Measurements from ENCODE around the gene DNAJC12. TPM values are rescaled to one million over a fixed set of nuclear protein-coding genes. Genes with fewer than 3 reads are reported as not detected.
"Not testable (repeated sequence)": the region's sequence is repeated elsewhere in the genome, so short reads cannot be mapped to it uniquely, and the experiment has no call there.

The DNAJC12 gene
- total RNA-seq, 5 donors from 2014 or later (not counting 1 experiment from before 2014, with no cell fraction given), result 0.20 to 0.28 TPM; not detected in 3

DNA sequence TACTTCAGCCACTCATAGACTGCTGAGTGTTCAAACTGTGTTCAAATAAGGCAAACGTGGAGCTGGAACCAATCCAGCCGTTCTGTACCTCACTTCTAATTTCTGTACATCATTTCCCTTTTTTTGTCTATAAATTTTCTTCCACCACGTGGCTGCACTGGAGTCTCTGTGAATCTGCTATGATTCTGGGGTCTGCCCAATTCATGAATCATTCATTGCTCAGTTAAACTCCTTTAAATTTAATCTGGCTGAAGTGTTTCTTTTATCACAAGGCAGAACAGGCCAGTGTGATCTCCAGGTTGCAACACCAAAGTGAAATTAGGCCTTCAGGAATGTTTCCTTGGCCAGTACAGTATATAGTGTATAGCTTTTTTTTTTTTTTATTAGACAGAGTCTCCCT, 53.5 kb downstream of the DNAJC12 start:
- no peak overlapping the region for H3K27ac ChIP-seq (ENCODE audit: low read length)
- H3K36me3 ChIP-seq (ENCODE audit: control insufficient read depth in 2 of 2, extremely low read depth in 1 of 2, insufficient read depth in 1 of 2, low read length in 1 of 2), result no peaks in the 10 kb centered on the region
- 53% methylated on average over 2 of the region's 3 CpGs for whole genome bisulfite sequencing (ENCODE audit: insufficient coverage)
- CTCF ChIA-PET, result interaction anchor here (0.6 to 9.1 kb wide), 7 partner anchors 24 to 588 kb away, joined by 3 to 103 read pairs (median 4); partner anchors contain the start of gene CTNNA3 (in 1 of the 2)
- H3K4me1 Mint-ChIP-seq, result peaks cover 30 to 40% (median 34%) of the 10 kb centered on the region in 3 donors
- POLR2A ChIA-PET, result no interaction called here
- no peak overlapping the region for H3K4me3 ChIP-seq (ENCODE audit: control insufficient read depth in 1 of 2, extremely low read depth in 1 of 2, low read length in 1 of 2)
- no peaks in the 10 kb centered on the region for H3K9me3 ChIP-seq
- H3K4me1 ChIP-seq (ENCODE audit: control insufficient read depth in 1 of 2, extremely low read depth in 1 of 2, insufficient read depth in 2 of 2, low read length in 2 of 2), result peaks cover 0 to 9% of the 10 kb centered on the region in 2 experiments
- H3K27ac Mint-ChIP-seq, result no peak overlapping the region
- no peak overlapping the region for H3K4me3 Mint-ChIP-seq
- peaks cover 0 to 4% of the 10 kb centered on the region in 2 donors for H3K27me3 Mint-ChIP-seq
- ATAC-seq (replicated peaks in 1 of 4) (no peak), DNase-seq (no peak)
- H3K36me3 Mint-ChIP-seq, result no peaks in the 10 kb centered on the region
- H3K27me3 ChIP-seq (replicated peaks in 1 of 2; ENCODE audit: control insufficient read depth in 2 of 2, extremely low read depth in 1 of 2, insufficient read depth in 2 of 2, low read length in 1 of 2), result no peaks in the 10 kb centered on the region
- H3K9me3 Mint-ChIP-seq, result no peaks in the 10 kb centered on the region

GRCh38 chr10:67783606-67784294, 54.2 kb downstream of the DNAJC12 start:
- Histone ChIP-seq H3K4me1 (ENCODE audit: control insufficient read depth in 1 of 2, extremely low read depth in 1 of 2, insufficient read depth in 2 of 2, low read length in 2 of 2) (peaks cover 0 to 9% of the 10 kb centered on the region in 2 experiments), H3K4me3 (ENCODE audit: control insufficient read depth in 1 of 2, extremely low read depth in 1 of 2, low read length in 1 of 2) (no peak overlapping the region), H3K36me3 (ENCODE audit: control insufficient read depth in 2 of 2, extremely low read depth in 1 of 2, insufficient read depth in 1 of 2, low read length in 1 of 2) (no peaks in the 10 kb centered on the region), H3K9me3 (no peaks in the 10 kb centered on the region), H3K27me3 (replicated peaks in 1 of 2; ENCODE audit: control insufficient read depth in 2 of 2, extremely low read depth in 1 of 2, insufficient read depth in 2 of 2, low read length in 1 of 2) (no peaks in the 10 kb centered on the region), H3K27ac (ENCODE audit: low read length) (no peak overlapping the region)
- H3K4me3 Mint-ChIP-seq, result no peak overlapping the region
- peak overlapping the region; percentile 45 to 46 for H3K27ac Mint-ChIP-seq
- ChIA-PET CTCF (interaction anchor here (1.6 to 9.1 kb wide), 3 partner anchors 86 to 373 kb away, joined by 8 to 103 read pairs (median 13); partner anchors contain the start of gene CTNNA3 (in 1 of the 2)), POLR2A (no interaction called here)
- DNase-seq (no peak), ATAC-seq (replicated peaks in 1 of 4) (no peak)
- peaks cover 30 to 42% (median 35%) of the 10 kb centered on the region in 3 donors for H3K4me1 Mint-ChIP-seq
- peaks cover 0 to 4% of the 10 kb centered on the region in 2 donors for H3K27me3 Mint-ChIP-seq
- no peaks in the 10 kb centered on the region for H3K36me3 Mint-ChIP-seq
- no peaks in the 10 kb centered on the region for H3K9me3 Mint-ChIP-seq
- 100% methylated on average over 1 of the region's 5 CpGs for WGBS (ENCODE audit: insufficient coverage)

DNA sequence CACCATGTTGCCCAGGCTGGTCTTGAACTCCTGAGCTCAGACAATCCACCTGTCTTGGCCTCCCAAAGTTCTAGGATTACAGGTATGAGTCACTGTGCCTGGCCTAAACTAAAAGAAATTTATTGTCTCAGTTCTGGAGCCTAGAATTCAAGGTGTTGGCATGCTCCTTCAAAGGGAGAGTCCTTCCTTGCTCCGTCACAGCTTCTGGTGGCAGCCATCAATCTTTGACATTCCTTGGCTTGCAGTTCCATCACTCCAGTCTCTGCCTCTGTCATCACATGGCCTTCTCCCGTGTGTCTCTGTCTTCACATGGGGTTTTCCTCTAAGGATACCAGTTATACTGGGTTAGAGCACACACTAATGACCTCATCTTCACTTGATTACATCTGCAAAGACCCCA, 55.5 kb downstream of the DNAJC12 start:
- Histone ChIP-seq H3K27ac (ENCODE audit: low read length) (no peak overlapping the region), H3K27me3 (replicated peaks in 1 of 2; ENCODE audit: control insufficient read depth in 2 of 2, extremely low read depth in 1 of 2, insufficient read depth in 2 of 2, low read length in 1 of 2) (no peaks in the 10 kb centered on the region), H3K36me3 (ENCODE audit: control insufficient read depth in 2 of 2, extremely low read depth in 1 of 2, insufficient read depth in 1 of 2, low read length in 1 of 2) (no peaks in the 10 kb centered on the region), H3K4me3 (ENCODE audit: control insufficient read depth in 1 of 2, extremely low read depth in 1 of 2, low read length in 1 of 2) (no peak overlapping the region), H3K4me1 (ENCODE audit: control insufficient read depth in 1 of 2, extremely low read depth in 1 of 2, insufficient read depth in 2 of 2, low read length in 2 of 2) (peaks cover 0 to 9% of the 10 kb centered on the region in 2 experiments), H3K9me3 (no peaks in the 10 kb centered on the region)
- ATAC-seq (replicated peaks in 1 of 4) (no peak), DNase-seq (no peak)
- ChIA-PET CTCF (interaction anchor here (0.6 to 9.1 kb wide), 5 partner anchors 18 to 1728 kb away, joined by 3 to 103 read pairs (median 5); partner anchors contain the start of gene CTNNA3 (in 2 of the 2)), POLR2A (no interaction called here)
- H3K4me3 Mint-ChIP-seq, result no peak overlapping the region
- H3K36me3 Mint-ChIP-seq, result no peaks in the 10 kb centered on the region
- H3K27ac Mint-ChIP-seq, result no peak overlapping the region
- H3K4me1 Mint-ChIP-seq, result peaks cover 27 to 36% (median 27%) of the 10 kb centered on the region in 3 donors
- H3K27me3 Mint-ChIP-seq, result no peaks in the 10 kb centered on the region
- H3K9me3 Mint-ChIP-seq, result no peaks in the 10 kb centered on the region
- 100% methylated on average over 1 of the region's 2 CpGs for WGBS (ENCODE audit: insufficient coverage)

- Mint-ChIP-seq H3K27ac (no peak overlapping the region), H3K9me3 (no peaks in the 10 kb centered on the region), H3K36me3 (no peaks in the 10 kb centered on the region), H3K4me1 (peaks cover 27 to 36% (median 27%) of the 10 kb centered on the region in 3 donors), H3K27me3 (no peaks in the 10 kb centered on the region), H3K4me3 (no peak overlapping the region)
- H3K4me1 ChIP-seq (ENCODE audit: control insufficient read depth in 1 of 2, extremely low read depth in 1 of 2, insufficient read depth in 2 of 2, low read length in 2 of 2), result peaks cover 0 to 9% of the 10 kb centered on the region in 2 experiments
- no peaks in the 10 kb centered on the region for H3K27me3 ChIP-seq (replicated peaks in 1 of 2; ENCODE audit: control insufficient read depth in 2 of 2, extremely low read depth in 1 of 2, insufficient read depth in 2 of 2, low read length in 1 of 2)
- H3K27ac ChIP-seq (ENCODE audit: low read length), result no peak overlapping the region
- DNase-seq, result no peak
- no peaks in the 10 kb centered on the region for H3K9me3 ChIP-seq
- no peak for ATAC-seq (replicated peaks in 1 of 4)
- POLR2A ChIA-PET, result no interaction called here
- no peak overlapping the region for H3K4me3 ChIP-seq (ENCODE audit: control insufficient read depth in 1 of 2, extremely low read depth in 1 of 2, low read length in 1 of 2)
- WGBS (ENCODE audit: insufficient coverage), result no CpG with 5 or more reads among the region's 4 CpGs
- no peaks in the 10 kb centered on the region for H3K36me3 ChIP-seq (ENCODE audit: control insufficient read depth in 2 of 2, extremely low read depth in 1 of 2, insufficient read depth in 1 of 2, low read length in 1 of 2)
- CTCF ChIA-PET, result interaction anchor here (0.6 to 9.1 kb wide), 10 partner anchors 7 to 1369 kb away, joined by 3 to 152 read pairs (median 11); partner anchors contain the start of gene CTNNA3 (in 2 of the 2)
These were observed 57.0 kb downstream of the DNAJC12 start for GRCh38 chr10:67780759-67781538.

- H3K27me3 ChIP-seq (replicated peaks in 1 of 2; ENCODE audit: control insufficient read depth in 2 of 2, extremely low read depth in 1 of 2, insufficient read depth in 2 of 2, low read length in 1 of 2); H3K27me3 Mint-ChIP-seq; H3K9me3 Mint-ChIP-seq; H3K27ac ChIP-seq (ENCODE audit: low read length); H3K4me3 Mint-ChIP-seq; H3K27ac Mint-ChIP-seq; H3K36me3 ChIP-seq (ENCODE audit: control insufficient read depth in 2 of 2, extremely low read depth in 1 of 2, insufficient read depth in 1 of 2, low read length in 1 of 2); H3K4me3 ChIP-seq (ENCODE audit: control insufficient read depth in 1 of 2, extremely low read depth in 1 of 2, low read length in 1 of 2); H3K36me3 Mint-ChIP-seq; ATAC-seq (replicated peaks in 1 of 4); H3K4me1 ChIP-seq (ENCODE audit: control insufficient read depth in 1 of 2, extremely low read depth in 1 of 2, insufficient read depth in 2 of 2, low read length in 2 of 2); DNase-seq; H3K9me3 ChIP-seq: not testable (repeated sequence)
- peaks cover 24 to 34% (median 25%) of the 10 kb centered on the region in 3 donors for H3K4me1 Mint-ChIP-seq
- ChIA-PET POLR2A (interaction anchor here in 1 of 2 donors (0.8 to 1.0 kb wide), 2 partner anchors 8 to 15 kb away, joined by 3 to 6 read pairs; no protein-coding TSS in a partner anchor), CTCF (interaction anchor here (0.6 to 9.1 kb wide), 18 partner anchors 8 to 1368 kb away, joined by 3 to 152 read pairs (median 7); partner anchors contain the start of gene CTNNA3 (in 2 of the 2))
- 100% methylated on average over 1 of the region's 5 CpGs for WGBS (ENCODE audit: insufficient coverage)
These were observed 57.8 kb downstream of the DNAJC12 start for GRCh38 chr10:67780204-67780621.
